ENCODE data around the gene FOXJ2.

GRCh38 chr12:8082808-8083100 is 50.2 kb downstream of the FOXJ2 start:
- TF ChIP-seq CTCF (IDR thresholded peaks at IDR 0.05) (no peak), POLR2AphosphoS5 (IDR thresholded peaks at IDR 0.05) (no peak)

Data from gastroesophageal sphincter (tissue), 3 donors.